Activated B cell treated with CpG ODN at 0.5 μM for 24 hours (primary cell): ENCODE data around the gene PRKX. TPM values are rescaled to one million over a fixed set of nuclear protein-coding genes. Genes with fewer than 3 reads are reported as not detected.

Source experiments
- ATAC-seq: fragments of 200-7000 bp; cut with Tn5 transposase; one replicate; pipeline ENCODE4 v1.10.0; 2021; ENCODE audit warnings: low read depth, mild to moderate bottlenecking, moderate library complexity
- CTCF ChIA-PET: fragments of 350-600 bp; sonication (Branson Sonifier 250); formaldehyde crosslinking; loops from one replicate; lab custom pipeline; 2021; ENCODE audit warnings: antibody characterized with exemption; lab: Charles Lee
- POLR2A ChIA-PET: fragments of 350-600 bp; sonication (Branson Sonifier 250); formaldehyde crosslinking; loops from one replicate; lab custom pipeline; 2021; ENCODE audit warnings: antibody characterized with exemption; lab: Charles Lee
- DNase-seq: peaks from one replicate; pipeline ENCODE4 v3.0.0; 2022
- H3K27ac Mint-ChIP-seq: one replicate; pipeline ENCODE4 v1.8.0; 2020; ENCODE audit warnings: mixed read lengths
- H3K27me3 Mint-ChIP-seq: one replicate; pipeline ENCODE4 v1.8.0; 2021; ENCODE audit warnings: mixed read lengths
- H3K36me3 Mint-ChIP-seq: one replicate; pipeline ENCODE4 v1.8.0; 2021; ENCODE audit warnings: low read depth, mixed read lengths
- H3K4me1 Mint-ChIP-seq: one replicate; pipeline ENCODE4 v1.8.0; 2021; ENCODE audit warnings: mixed read lengths
- H3K4me3 Mint-ChIP-seq: one replicate; pipeline ENCODE4 v1.8.0; 2020; ENCODE audit warnings: mild to moderate bottlenecking, mixed read lengths
- H3K9me3 Mint-ChIP-seq: one replicate; pipeline ENCODE4 v1.8.0; 2020; ENCODE audit warnings: mixed read lengths
- intact Hi-C: fragments of 100-400 bp; cut with micrococcal nuclease; formaldehyde crosslinking; loops from one replicate; pipeline ENCODE4 v1.15.1; 2024
- total RNA-seq: library from RNA; stranded (reverse); gene quantifications from 2 replicates; pipeline ENCODE4 v1.2.3, GENCODE V29; 2022
- TF ChIP-seq, protein P1 (sequence below): fragments of 200-600 bp; IDR thresholded peaks from one replicate; pipeline ENCODE4 v1.8.0; 2022; ENCODE audit warnings: antibody characterized with exemption, mild to moderate bottlenecking

The PRKX gene
- total RNA-seq, 1 donor from 2014 or later = 23.9 TPM

GRCh38 chrX:3680459-3680858 is 33.0 kb downstream of the PRKX start:
- no peak overlapping the region for H3K27ac Mint-ChIP-seq
- DNase-seq (no peak), ATAC-seq (no peak)
- TF ChIP-seq, protein P1, sequence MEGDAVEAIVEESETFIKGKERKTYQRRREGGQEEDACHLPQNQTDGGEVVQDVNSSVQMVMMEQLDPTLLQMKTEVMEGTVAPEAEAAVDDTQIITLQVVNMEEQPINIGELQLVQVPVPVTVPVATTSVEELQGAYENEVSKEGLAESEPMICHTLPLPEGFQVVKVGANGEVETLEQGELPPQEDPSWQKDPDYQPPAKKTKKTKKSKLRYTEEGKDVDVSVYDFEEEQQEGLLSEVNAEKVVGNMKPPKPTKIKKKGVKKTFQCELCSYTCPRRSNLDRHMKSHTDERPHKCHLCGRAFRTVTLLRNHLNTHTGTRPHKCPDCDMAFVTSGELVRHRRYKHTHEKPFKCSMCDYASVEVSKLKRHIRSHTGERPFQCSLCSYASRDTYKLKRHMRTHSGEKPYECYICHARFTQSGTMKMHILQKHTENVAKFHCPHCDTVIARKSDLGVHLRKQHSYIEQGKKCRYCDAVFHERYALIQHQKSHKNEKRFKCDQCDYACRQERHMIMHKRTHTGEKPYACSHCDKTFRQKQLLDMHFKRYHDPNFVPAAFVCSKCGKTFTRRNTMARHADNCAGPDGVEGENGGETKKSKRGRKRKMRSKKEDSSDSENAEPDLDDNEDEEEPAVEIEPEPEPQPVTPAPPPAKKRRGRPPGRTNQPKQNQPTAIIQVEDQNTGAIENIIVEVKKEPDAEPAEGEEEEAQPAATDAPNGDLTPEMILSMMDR = no peak
- H3K4me1 Mint-ChIP-seq = peaks cover 14% of the 10 kb centered on the region
- intact Hi-C loops = no loop called here
- no peak overlapping the region for H3K4me3 Mint-ChIP-seq
- no peaks in the 10 kb centered on the region for H3K27me3 Mint-ChIP-seq
- CTCF ChIA-PET = no interaction called here
- POLR2A ChIA-PET = no interaction called here
- peaks cover 9% of the 10 kb centered on the region for H3K36me3 Mint-ChIP-seq
- no peaks in the 10 kb centered on the region for H3K9me3 Mint-ChIP-seq

DNA sequence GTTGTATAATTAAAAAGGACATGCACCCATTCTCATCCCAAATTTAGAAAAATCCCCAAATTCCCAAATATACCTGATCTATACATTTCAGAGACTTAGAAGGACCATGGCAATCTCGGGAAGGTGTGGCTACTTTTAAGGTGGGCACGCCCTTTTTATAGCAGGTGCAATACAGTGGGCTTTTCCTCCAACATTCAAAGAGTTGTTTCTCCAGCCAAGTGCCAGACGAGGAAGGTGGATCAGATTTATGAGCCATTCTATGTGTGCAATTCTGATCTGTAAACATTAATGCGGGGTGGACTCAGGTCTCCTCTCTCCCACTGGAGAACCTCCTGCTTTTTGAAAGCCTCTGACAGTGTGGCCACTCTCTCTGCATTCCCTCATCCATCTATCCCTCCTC is 33.8 kb downstream of the PRKX start:
- CTCF ChIA-PET = no interaction called here
- TF ChIP-seq, protein P1 = no peak
- POLR2A ChIA-PET = no interaction called here

DNA sequence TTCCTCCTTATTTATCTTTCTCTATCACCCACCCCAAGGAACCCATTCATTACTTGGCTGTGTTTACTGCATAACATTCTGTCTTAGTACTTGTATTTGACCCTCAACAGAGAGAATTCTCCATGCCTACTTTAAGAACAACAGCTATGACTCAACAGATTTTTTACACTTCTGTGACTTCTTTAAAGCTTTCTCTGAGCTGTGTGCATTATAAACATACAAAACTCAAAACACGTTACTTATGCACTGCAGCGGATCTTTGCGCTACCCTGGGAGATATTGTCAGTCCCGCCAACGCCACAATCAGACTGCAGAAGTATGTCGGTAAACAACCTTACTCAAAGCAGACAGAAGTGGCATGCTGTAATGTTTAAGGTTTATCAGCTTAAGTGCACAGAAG is 35.1 kb downstream of the PRKX start:
- H3K27ac Mint-ChIP-seq = no peak overlapping the region
- TF ChIP-seq, protein P1 = no peak
- POLR2A ChIA-PET = no interaction called here
- ATAC-seq (no peak), DNase-seq (no peak)
- H3K4me1 Mint-ChIP-seq = peaks cover 10% of the 10 kb centered on the region
- no peaks in the 10 kb centered on the region for H3K9me3 Mint-ChIP-seq
- no peaks in the 10 kb centered on the region for H3K27me3 Mint-ChIP-seq
- peaks cover 22% of the 10 kb centered on the region for H3K36me3 Mint-ChIP-seq
- intact Hi-C loops = no loop called here
- CTCF ChIA-PET = no interaction called here
- H3K4me3 Mint-ChIP-seq = no peak overlapping the region

More for the DNA sequence above, 33.8 kb downstream of the PRKX start:
- Mint-ChIP-seq H3K9me3 (no peaks in the 10 kb centered on the region), H3K36me3 (peaks cover 10% of the 10 kb centered on the region), H3K27me3 (no peaks in the 10 kb centered on the region), H3K4me1 (peaks cover 10% of the 10 kb centered on the region), H3K4me3 (no peak overlapping the region), H3K27ac (no peak overlapping the region)
- ATAC-seq = no peak
- DNase-seq = no peak
- intact Hi-C loops = no loop called here

- CTCF ChIA-PET = no interaction called here
- no peaks in the 10 kb centered on the region for H3K9me3 Mint-ChIP-seq
- H3K27ac Mint-ChIP-seq = no peak overlapping the region
These were observed 38.6 kb downstream of the PRKX start for GRCh38 chrX:3674881-3675280.

GRCh38 chrX:3669841-3670475 is 43.5 kb downstream of the PRKX start:
- TF ChIP-seq, protein P1 = no peak
- no peaks in the 10 kb centered on the region for H3K9me3 Mint-ChIP-seq
- ATAC-seq (no peak), DNase-seq (no peak)
- peaks cover under 1% of the 10 kb centered on the region for H3K4me1 Mint-ChIP-seq
- H3K36me3 Mint-ChIP-seq = peaks cover 54% of the 10 kb centered on the region
- POLR2A ChIA-PET = no interaction called here
- no peaks in the 10 kb centered on the region for H3K27me3 Mint-ChIP-seq
- H3K4me3 Mint-ChIP-seq = no peak overlapping the region
- intact Hi-C loops = no loop called here
- CTCF ChIA-PET = no interaction called here
- H3K27ac Mint-ChIP-seq = no peak overlapping the region

More at GRCh38 chrX:3674881-3675280, 38.6 kb downstream of the PRKX start:
- H3K4me1 Mint-ChIP-seq = peaks cover 10% of the 10 kb centered on the region
- POLR2A ChIA-PET = no interaction called here
- TF ChIP-seq, protein P1 = no peak
- no peaks in the 10 kb centered on the region for H3K27me3 Mint-ChIP-seq
- no peak overlapping the region for H3K4me3 Mint-ChIP-seq
- ATAC-seq (no peak), DNase-seq (no peak)
- H3K36me3 Mint-ChIP-seq = peaks cover 41% of the 10 kb centered on the region
- intact Hi-C loops = no loop called here
